ENCODE data around the gene KLHL2.
"Not testable (repeated sequence)": the region's sequence is repeated elsewhere in the genome, so short reads cannot be mapped to it uniquely, and the experiment has no call there.

The KLHL2 gene

GRCh38 chr4:165201806-165202205 lies 5.6 kb upstream of the KLHL2 start:
- peaks cover 7% of the 10 kb centered on the region; the same call in 1 of the 2 replicates for H3K27me3 ChIP-seq (ENCODE audit: insufficient read depth, low read length)
- no peaks in the 10 kb centered on the region for H3K9me3 ChIP-seq (ENCODE audit: insufficient read depth, low read depth, low read length)
- 86% methylated on average over 1 of the region's 1 CpG for WGBS

GRCh38 chr4:165203541-165204461 lies 3.6 kb upstream of the KLHL2 start:
- Histone ChIP-seq H3K36me3 (ENCODE audit: insufficient read depth, low read length) (no peaks in the 10 kb centered on the region), H3K4me3 (ENCODE audit: low read length) (no peak overlapping the region), H3K9ac (ENCODE audit: low read depth, low read length) (no peak overlapping the region), H3K27me3 (ENCODE audit: insufficient read depth, low read length) (peaks cover 18% of the 10 kb centered on the region), H3K27ac (ENCODE audit: low read depth, low read length) (no peak overlapping the region), H3K4me1 (ENCODE audit: insufficient read depth, low read length) (peaks cover 23% of the 10 kb centered on the region; the same call in 1 of the 2 replicates), H3K9me3 (ENCODE audit: insufficient read depth, low read depth, low read length) (no peaks in the 10 kb centered on the region)
- WGBS: 90% methylated on average over 8 of the region's 8 CpGs

More at GRCh38 chr4:165201806-165202205, 5.6 kb upstream of the KLHL2 start:
- H3K27ac ChIP-seq (ENCODE audit: low read depth, low read length): no peak overlapping the region
- H3K9ac ChIP-seq (ENCODE audit: low read depth, low read length): no peak overlapping the region
- peaks cover 19% of the 10 kb centered on the region; the same call in 1 of the 2 replicates for H3K4me1 ChIP-seq (ENCODE audit: insufficient read depth, low read length)
- H3K4me3 ChIP-seq (ENCODE audit: low read length): no peak overlapping the region
- H3K36me3 ChIP-seq (ENCODE audit: insufficient read depth, low read length): no peaks in the 10 kb centered on the region

GRCh38 chr4:165204462-165204830 lies 2.9 kb upstream of the KLHL2 start:
- Histone ChIP-seq H3K9ac (ENCODE audit: low read depth, low read length) (no peak overlapping the region), H3K4me3 (ENCODE audit: low read length) (no peak overlapping the region), H3K9me3 (ENCODE audit: insufficient read depth, low read depth, low read length) (no peaks in the 10 kb centered on the region), H3K27me3 (ENCODE audit: insufficient read depth, low read length) (peaks cover 22% of the 10 kb centered on the region), H3K36me3 (ENCODE audit: insufficient read depth, low read length) (no peaks in the 10 kb centered on the region), H3K4me1 (ENCODE audit: insufficient read depth, low read length) (peaks cover 23% of the 10 kb centered on the region; the same call in 1 of the 2 replicates), H3K27ac (ENCODE audit: low read depth, low read length) (no peak overlapping the region)
- 69% methylated on average over 1 of the region's 3 CpGs for WGBS

GRCh38 chr4:165207016-165207430 lies 338 bp upstream of the KLHL2 start:
- Histone ChIP-seq H3K4me1 (ENCODE audit: insufficient read depth, low read length) (peaks cover 30% of the 10 kb centered on the region; the same call in 1 of the 2 replicates), H3K9me3 (ENCODE audit: insufficient read depth, low read depth, low read length) (no peaks in the 10 kb centered on the region), H3K27me3 (ENCODE audit: insufficient read depth, low read length) (peaks cover 22% of the 10 kb centered on the region), H3K27ac (ENCODE audit: low read depth, low read length) (no peak overlapping the region), H3K9ac (ENCODE audit: low read depth, low read length) (0 out of 2 replicates have a peak overlapping the region, but pooled peaks have one; percentile 84), H3K4me3 (ENCODE audit: low read length) (peak overlapping the region; percentile 95), H3K36me3 (ENCODE audit: insufficient read depth, low read length) (no peaks in the 10 kb centered on the region)
- WGBS: 2% methylated on average over 28 of the region's 28 CpGs

- WGBS: 9% methylated on average over 13 of the region's 13 CpGs
- no peaks in the 10 kb centered on the region for H3K36me3 ChIP-seq (ENCODE audit: insufficient read depth, low read length)
- peak overlapping the region; percentile 95 for H3K4me3 ChIP-seq (ENCODE audit: low read length)
- H3K27ac ChIP-seq (ENCODE audit: low read depth, low read length): no peak overlapping the region
- peaks cover 22% of the 10 kb centered on the region for H3K27me3 ChIP-seq (ENCODE audit: insufficient read depth, low read length)
- H3K9me3 ChIP-seq (ENCODE audit: insufficient read depth, low read depth, low read length): no peaks in the 10 kb centered on the region
- H3K4me1 ChIP-seq (ENCODE audit: insufficient read depth, low read length): peaks cover 33% of the 10 kb centered on the region; the same call in 1 of the 2 replicates
- peak overlapping the region; percentile 84 for H3K9ac ChIP-seq (ENCODE audit: low read depth, low read length)
These were observed 876 bp downstream of the KLHL2 start for GRCh38 chr4:165208221-165208652.

- Histone ChIP-seq H3K36me3 (ENCODE audit: insufficient read depth, low read length) (no peaks in the 10 kb centered on the region), H3K27ac (ENCODE audit: low read depth, low read length) (no peak overlapping the region), H3K9ac (ENCODE audit: low read depth, low read length) (no peak overlapping the region), H3K9me3 (ENCODE audit: insufficient read depth, low read depth, low read length) (no peaks in the 10 kb centered on the region), H3K4me1 (ENCODE audit: insufficient read depth, low read length) (peaks cover 33% of the 10 kb centered on the region; the same call in 1 of the 2 replicates), H3K27me3 (ENCODE audit: insufficient read depth, low read length) (peaks cover 22% of the 10 kb centered on the region), H3K4me3 (ENCODE audit: low read length) (peak overlapping the region; percentile 95)
- 67% methylated on average over 10 of the region's 10 CpGs for WGBS
These were observed 1.5 kb downstream of the KLHL2 start for GRCh38 chr4:165208741-165209388.

GRCh38 chr4:165209796-165210195 lies 2.4 kb downstream of the KLHL2 start:
- WGBS: 89% methylated on average over 5 of the region's 5 CpGs
- Histone ChIP-seq H3K36me3 (ENCODE audit: insufficient read depth, low read length) (no peaks in the 10 kb centered on the region), H3K4me3 (ENCODE audit: low read length) (no peak overlapping the region), H3K9me3 (ENCODE audit: insufficient read depth, low read depth, low read length) (no peaks in the 10 kb centered on the region), H3K27me3 (ENCODE audit: insufficient read depth, low read length) (peaks cover 22% of the 10 kb centered on the region), H3K4me1 (ENCODE audit: insufficient read depth, low read length) (peaks cover 34% of the 10 kb centered on the region; the same call in 1 of the 2 replicates), H3K27ac (ENCODE audit: low read depth, low read length) (no peak overlapping the region), H3K9ac (ENCODE audit: low read depth, low read length) (no peak overlapping the region)

DNA sequence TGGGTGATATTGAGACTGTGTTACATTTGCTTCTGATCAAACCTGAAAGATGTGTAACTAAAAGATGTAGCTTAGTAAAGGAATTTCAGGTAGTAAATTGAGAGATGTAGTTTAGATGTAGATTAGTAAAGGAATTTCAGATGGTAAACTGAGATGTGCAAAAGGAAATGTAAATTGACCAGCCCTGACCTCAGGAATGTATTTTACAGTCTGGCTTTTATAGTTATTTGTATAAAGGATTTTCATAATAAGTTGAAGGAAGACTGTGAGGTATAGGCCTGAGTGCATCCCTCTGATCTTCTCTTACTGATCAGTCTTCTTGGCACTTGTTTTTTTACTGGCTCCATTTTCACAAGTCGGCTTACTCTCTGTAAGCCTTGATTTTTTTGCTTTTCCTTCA lies 3.2 kb downstream of the KLHL2 start:
- peaks cover 32% of the 10 kb centered on the region; the same call in 1 of the 2 replicates for H3K4me1 ChIP-seq (ENCODE audit: insufficient read depth, low read length)
- H3K27ac ChIP-seq (ENCODE audit: low read depth, low read length): no peak overlapping the region
- peaks cover 22% of the 10 kb centered on the region for H3K27me3 ChIP-seq (ENCODE audit: insufficient read depth, low read length)
- H3K36me3 ChIP-seq (ENCODE audit: insufficient read depth, low read length): no peaks in the 10 kb centered on the region
- WGBS: 75% methylated on average over 1 of the region's 1 CpG
- H3K9me3 ChIP-seq (ENCODE audit: insufficient read depth, low read depth, low read length): no peaks in the 10 kb centered on the region
- H3K4me3 ChIP-seq (ENCODE audit: low read length): no peak overlapping the region
- H3K9ac ChIP-seq (ENCODE audit: low read depth, low read length): no peak overlapping the region

GRCh38 chr4:165212647-165213046 lies 5.3 kb downstream of the KLHL2 start:
- H3K27me3 ChIP-seq (ENCODE audit: insufficient read depth, low read length): peaks cover 15% of the 10 kb centered on the region
- not testable (repeated sequence) for H3K9me3 ChIP-seq (ENCODE audit: insufficient read depth, low read depth, low read length); H3K4me3 ChIP-seq (ENCODE audit: low read length); H3K9ac ChIP-seq (ENCODE audit: low read depth, low read length); H3K27ac ChIP-seq (ENCODE audit: low read depth, low read length); H3K36me3 ChIP-seq (ENCODE audit: insufficient read depth, low read length)
- 81% methylated on average over 2 of the region's 2 CpGs for WGBS
- peaks cover 25% of the 10 kb centered on the region; the same call in 1 of the 2 replicates for H3K4me1 ChIP-seq (ENCODE audit: insufficient read depth, low read length)

DNA sequence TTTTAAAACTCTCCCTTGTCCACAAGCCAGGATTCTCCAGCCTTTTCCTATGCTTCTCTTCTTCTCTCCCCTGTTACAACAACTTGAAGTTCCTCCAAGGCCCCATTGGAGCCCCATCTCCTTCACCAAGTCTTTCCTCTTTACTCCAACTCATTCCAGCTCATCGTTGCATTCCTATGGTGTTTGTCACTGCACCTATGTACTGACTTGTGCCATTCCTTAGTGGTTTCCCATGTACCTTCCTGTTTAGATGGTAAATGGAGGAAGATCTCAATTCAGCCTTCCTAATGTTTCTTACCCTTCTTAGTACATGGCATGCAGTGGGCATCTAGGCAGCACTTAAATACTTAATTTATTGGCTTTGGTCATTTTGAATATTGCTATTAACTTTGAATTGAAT lies 6.0 kb downstream of the KLHL2 start:
- H3K9ac ChIP-seq (ENCODE audit: low read depth, low read length); H3K36me3 ChIP-seq (ENCODE audit: insufficient read depth, low read length); H3K4me3 ChIP-seq (ENCODE audit: low read length); H3K9me3 ChIP-seq (ENCODE audit: insufficient read depth, low read depth, low read length); H3K27me3 ChIP-seq (ENCODE audit: insufficient read depth, low read length); H3K27ac ChIP-seq (ENCODE audit: low read depth, low read length): not testable (repeated sequence)
- peaks cover 24% of the 10 kb centered on the region; the same call in 1 of the 2 replicates for H3K4me1 ChIP-seq (ENCODE audit: insufficient read depth, low read length)
- WGBS: 87% methylated on average over 1 of the region's 1 CpG
